Sigmoid colon (tissue), 3 donors: ENCODE results near the gene KIF26B.

ENCODE experiments used
- CTCF ChIP-seq, 4 experiments: fragments of 450-650 bp in 3 of 4; fragments of 200-600 bp in 1 of 4; IDR thresholded peaks; one replicate each; pipeline ENCODE4 v1.5.1; 2016 to 2019; ENCODE audit warnings: antibody characterized with exemption in 4 of 4, mild to moderate bottlenecking in 3 of 4, moderate library complexity in 2 of 4
- POLR2A ChIP-seq, 2 donors: fragments of 450-650 bp; IDR thresholded peaks; one replicate each; pipeline ENCODE4 v1.6.1; 2016; ENCODE audit warnings: antibody characterized with exemption in 2 of 2, mild to moderate bottlenecking in 2 of 2, moderate library complexity in 2 of 2

GRCh38 chr1:245116131-245116530, 38.7 kb upstream of the KIF26B start:
- TF ChIP-seq CTCF (IDR thresholded peaks at IDR 0.05) (no peak), POLR2A (IDR thresholded peaks at IDR 0.05) (no peak)
